ENCODE measurements around the gene GPR62. TPM values are rescaled to one million over a fixed set of nuclear protein-coding genes. Genes with fewer than 3 reads are reported as not detected.

Gene GPR62
- total and polyA plus RNA-seq, 9 of the 15 experiments (the other 6 are each of a cell fraction or from before 2014, with no cell fraction given): not detected

DNA sequence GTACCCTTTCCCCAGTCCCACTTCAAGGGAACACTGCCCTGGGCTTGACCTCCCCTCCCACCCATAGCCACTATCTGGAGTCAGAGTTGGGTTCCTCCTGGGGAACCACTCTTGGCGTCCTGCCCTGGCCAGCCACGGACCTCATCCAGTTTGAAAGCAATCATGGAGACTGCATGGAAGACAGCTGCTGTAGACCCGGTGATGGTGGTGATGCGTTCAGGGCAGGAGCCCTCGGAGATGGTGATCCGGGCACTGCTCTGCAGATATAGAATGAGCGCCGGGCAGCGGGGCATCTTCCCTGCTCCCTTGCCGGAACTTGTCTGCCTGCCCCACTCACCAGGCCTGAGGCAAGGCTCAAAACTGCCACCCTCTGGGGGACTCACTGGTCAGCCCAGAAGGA is 5.2 kb downstream of the GPR62 start (continued):
- no peak for TF ChIP-seq TBL1XR1 (IDR thresholded peaks at IDR 0.05; ENCODE audit: low read length in 2 of 2)

DNA sequence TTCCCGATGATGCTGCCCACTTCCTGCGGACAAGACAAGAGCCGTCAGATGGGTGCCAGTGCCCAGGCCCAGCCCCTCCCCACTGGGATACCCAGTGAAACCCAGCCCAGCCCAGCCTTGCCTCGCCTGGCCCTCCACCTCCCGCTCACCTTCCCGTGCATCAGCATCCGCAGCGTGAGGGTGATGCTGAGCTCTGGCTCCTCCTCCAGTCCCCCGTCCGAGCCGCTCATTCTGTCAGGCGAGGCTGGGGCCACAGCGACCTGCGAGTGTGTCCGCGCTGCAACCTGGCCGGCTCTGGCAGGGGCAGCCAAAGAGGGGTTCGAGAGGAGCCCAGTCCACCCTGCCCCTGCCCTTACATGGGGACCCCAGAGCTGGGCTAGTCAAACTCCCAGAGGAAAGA is 5.8 kb downstream of the GPR62 start:
- Histone ChIP-seq H3K9me1 (ENCODE audit: control insufficient read depth, insufficient read depth, low read length) (no peaks in the 10 kb centered on the region), H3K36me3 (ENCODE audit: control insufficient read depth, insufficient read depth, low read length) (no peaks in the 10 kb centered on the region), H3K4me3 (no peak overlapping the region), H4K20me1 (replicated peaks; ENCODE audit: control insufficient read depth, insufficient read depth, low read length) (0 out of 2 replicates have a peak, but pooled peaks cover 6% of the 10 kb centered on the region), H3K79me2 (ENCODE audit: control insufficient read depth, insufficient read depth, low read length) (no peaks in the 10 kb centered on the region), H3K4me2 (ENCODE audit: insufficient read depth, low read length) (no peak overlapping the region), H2AFZ (ENCODE audit: low read depth, low read length) (no peak overlapping the region), H3K9me3 (replicated peaks; ENCODE audit: control insufficient read depth, insufficient read depth, low read depth, low read length) (no peaks in the 10 kb centered on the region), H3K9ac (ENCODE audit: insufficient read depth in 1 of 2, low read depth in 2 of 2, low read length in 2 of 2) (no peak overlapping the region), H3K27me3 (ENCODE audit: control insufficient read depth in 2 of 2, insufficient read depth in 2 of 2, low read length in 2 of 2) (peaks cover 0 to 17% of the 10 kb centered on the region in 2 experiments; a peak in 2 of 5 replicates), H3K27ac (ENCODE audit: extremely low read depth, low read depth, low read length) (no peak overlapping the region), H3K4me1 (replicated peaks in 1 of 2; ENCODE audit: control insufficient read depth in 2 of 2, insufficient read depth in 2 of 2, low read length in 2 of 2) (peaks cover 0 to 20% of the 10 kb centered on the region in 2 experiments; a peak in 2 of 5 replicates)
- no peak for TF ChIP-seq ZNF561 (CRISPR knock-in tag; conservative IDR thresholded peaks at IDR 0.05)
- TF ChIP-seq ZNF282 (CRISPR knock-in tag; IDR thresholded peaks at IDR 0.05): no peak
- no peak for TF ChIP-seq CBFB (CRISPR knock-in tag; IDR thresholded peaks at IDR 0.05)
- TF ChIP-seq MXI1 (IDR thresholded peaks at IDR 0.05; ENCODE audit: low read depth, low read length): no peak
- TF ChIP-seq ELF2 (CRISPR knock-in tag; IDR thresholded peaks at IDR 0.05): no peak
- TF ChIP-seq, protein P1, sequence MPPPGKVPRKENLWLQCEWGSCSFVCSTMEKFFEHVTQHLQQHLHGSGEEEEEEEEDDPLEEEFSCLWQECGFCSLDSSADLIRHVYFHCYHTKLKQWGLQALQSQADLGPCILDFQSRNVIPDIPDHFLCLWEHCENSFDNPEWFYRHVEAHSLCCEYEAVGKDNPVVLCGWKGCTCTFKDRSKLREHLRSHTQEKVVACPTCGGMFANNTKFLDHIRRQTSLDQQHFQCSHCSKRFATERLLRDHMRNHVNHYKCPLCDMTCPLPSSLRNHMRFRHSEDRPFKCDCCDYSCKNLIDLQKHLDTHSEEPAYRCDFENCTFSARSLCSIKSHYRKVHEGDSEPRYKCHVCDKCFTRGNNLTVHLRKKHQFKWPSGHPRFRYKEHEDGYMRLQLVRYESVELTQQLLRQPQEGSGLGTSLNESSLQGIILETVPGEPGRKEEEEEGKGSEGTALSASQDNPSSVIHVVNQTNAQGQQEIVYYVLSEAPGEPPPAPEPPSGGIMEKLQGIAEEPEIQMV (tag; conservative IDR thresholded peaks at IDR 0.05; ENCODE audit: low read depth): no peak
- no peak for TF ChIP-seq FOXJ3 (CRISPR knock-in tag; IDR thresholded peaks at IDR 0.05)
- TF ChIP-seq CBX3 (IDR thresholded peaks at IDR 0.05; ENCODE audit: borderline replicate concordance in 1 of 2, low read length in 2 of 2): no peak
- no peak for TF ChIP-seq RBM17 (IDR thresholded peaks at IDR 0.05; ENCODE audit: borderline replicate concordance, low read depth, low read length)
- no peak for TF ChIP-seq NR1H2 (CRISPR knock-in tag; IDR thresholded peaks at IDR 0.05)
- no peak for TF ChIP-seq KLF6 (CRISPR knock-in tag; IDR thresholded peaks at IDR 0.05; ENCODE audit: borderline replicate concordance)
- no peak for TF ChIP-seq MCM5 (IDR thresholded peaks at IDR 0.05; ENCODE audit: low read depth)
- TF ChIP-seq, protein P2, sequence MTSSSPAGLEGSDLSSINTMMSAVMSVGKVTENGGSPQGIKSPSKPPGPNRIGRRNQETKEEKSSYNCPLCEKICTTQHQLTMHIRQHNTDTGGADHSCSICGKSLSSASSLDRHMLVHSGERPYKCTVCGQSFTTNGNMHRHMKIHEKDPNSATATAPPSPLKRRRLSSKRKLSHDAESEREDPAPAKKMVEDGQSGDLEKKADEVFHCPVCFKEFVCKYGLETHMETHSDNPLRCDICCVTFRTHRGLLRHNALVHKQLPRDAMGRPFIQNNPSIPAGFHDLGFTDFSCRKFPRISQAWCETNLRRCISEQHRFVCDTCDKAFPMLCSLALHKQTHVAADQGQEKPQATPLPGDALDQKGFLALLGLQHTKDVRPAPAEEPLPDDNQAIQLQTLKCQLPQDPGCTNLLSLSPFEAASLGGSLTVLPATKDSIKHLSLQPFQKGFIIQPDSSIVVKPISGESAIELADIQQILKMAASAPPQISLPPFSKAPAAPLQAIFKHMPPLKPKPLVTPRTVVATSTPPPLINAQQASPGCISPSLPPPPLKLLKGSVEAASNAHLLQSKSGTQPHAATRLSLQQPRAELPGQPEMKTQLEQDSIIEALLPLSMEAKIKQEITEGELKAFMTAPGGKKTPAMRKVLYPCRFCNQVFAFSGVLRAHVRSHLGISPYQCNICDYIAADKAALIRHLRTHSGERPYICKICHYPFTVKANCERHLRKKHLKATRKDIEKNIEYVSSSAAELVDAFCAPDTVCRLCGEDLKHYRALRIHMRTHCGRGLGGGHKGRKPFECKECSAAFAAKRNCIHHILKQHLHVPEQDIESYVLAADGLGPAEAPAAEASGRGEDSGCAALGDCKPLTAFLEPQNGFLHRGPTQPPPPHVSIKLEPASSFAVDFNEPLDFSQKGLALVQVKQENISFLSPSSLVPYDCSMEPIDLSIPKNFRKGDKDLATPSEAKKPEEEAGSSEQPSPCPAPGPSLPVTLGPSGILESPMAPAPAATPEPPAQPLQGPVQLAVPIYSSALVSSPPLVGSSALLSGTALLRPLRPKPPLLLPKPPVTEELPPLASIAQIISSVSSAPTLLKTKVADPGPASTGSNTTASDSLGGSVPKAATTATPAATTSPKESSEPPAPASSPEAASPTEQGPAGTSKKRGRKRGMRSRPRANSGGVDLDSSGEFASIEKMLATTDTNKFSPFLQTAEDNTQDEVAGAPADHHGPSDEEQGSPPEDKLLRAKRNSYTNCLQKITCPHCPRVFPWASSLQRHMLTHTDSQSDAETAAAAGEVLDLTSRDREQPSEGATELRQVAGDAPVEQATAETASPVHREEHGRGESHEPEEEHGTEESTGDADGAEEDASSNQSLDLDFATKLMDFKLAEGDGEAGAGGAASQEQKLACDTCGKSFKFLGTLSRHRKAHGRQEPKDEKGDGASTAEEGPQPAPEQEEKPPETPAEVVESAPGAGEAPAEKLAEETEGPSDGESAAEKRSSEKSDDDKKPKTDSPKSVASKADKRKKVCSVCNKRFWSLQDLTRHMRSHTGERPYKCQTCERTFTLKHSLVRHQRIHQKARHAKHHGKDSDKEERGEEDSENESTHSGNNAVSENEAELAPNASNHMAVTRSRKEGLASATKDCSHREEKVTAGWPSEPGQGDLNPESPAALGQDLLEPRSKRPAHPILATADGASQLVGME (CRISPR knock-in tag; IDR thresholded peaks at IDR 0.05): no peak
- TF ChIP-seq TOE1 (IDR thresholded peaks at IDR 0.05; ENCODE audit: borderline replicate concordance): no peak
- TF ChIP-seq TOE1 (CRISPR knock-in tag; IDR thresholded peaks at IDR 0.05; ENCODE audit: borderline replicate concordance, low read depth): no peak
- 26% methylated on average over 18 of the region's 18 CpGs for WGBS (ENCODE audit: insufficient coverage, low coverage, missing lambda C conversion rate)
- BruUV-seq (replicated peaks): no TSS peak
- no peak for FAIRE-seq
- ChIA-PET CTCF (ENCODE audit: low intra/inter-chr PET ratio) (no interaction called here), POLR2A (interaction anchor here (0.7 to 1.3 kb wide), 3 partner anchors 11 to 18 kb away, joined by 3 read pairs; no protein-coding TSS in a partner anchor)
- ATAC-seq: no peak
- no peak for DNase-seq (ENCODE audit: extremely low read depth in 1 of 4, low spot score in 3 of 4)
- intact Hi-C loops (cut with micrococcal nuclease) (no loop called here), in situ Hi-C loops (cut with MboI) (no loop called here)

Data from K562 (cell line).